Loucy (cell line): ENCODE results near the gene DLG2.

Experiments used
- CTCF ChIP-seq: fragments of 200-600 bp; sonication (generic); conservative IDR thresholded peaks from 2 replicates; pipeline ENCODE4 v1.5.1; 2014; ENCODE audit warnings: mild to moderate bottlenecking, antibody characterized with exemption, low read length
- EZH2phosphoT487 ChIP-seq: fragments of 200-600 bp; IDR thresholded peaks from 2 replicates; pipeline ENCODE4 v1.6.1; 2018; ENCODE audit warnings: antibody characterized with exemption, mild to moderate bottlenecking, moderate library complexity, borderline replicate concordance

- TF ChIP-seq CTCF, result no peak
- no peak for TF ChIP-seq EZH2phosphoT487
These were observed 1147.0 kb downstream of the DLG2 start for GRCh38 chr11:84480131-84480530.
